Tongue (tissue), 1 donor: ENCODE measurements around the gene CHCHD6. TPM values are rescaled to one million over a fixed set of nuclear protein-coding genes. Genes with fewer than 3 reads are reported as not detected.

Experiments used
- total RNA-seq: library from RNA; depleted of rRNA; stranded (reverse); fragments of >200 nt; gene quantifications from one replicate; pipeline ENCODE4 v1.2.3, GENCODE V29; 2014

CHCHD6 gene
- total RNA-seq, 1 donor from 2014 or later: 4.8 TPM

Other genes starting within 250 kb of the CHCHD6 start
- gene ZXDC, start 228.3 kb upstream of the CHCHD6 start, total RNA-seq: 39.2 TPM
- not detected for gene UROC1, start 186.5 kb upstream of the CHCHD6 start, total RNA-seq
- gene CHST13, start 180.1 kb upstream of the CHCHD6 start, total RNA-seq: not detected
- gene C3orf22, start 145.3 kb upstream of the CHCHD6 start, total RNA-seq: not detected
- 14.6 TPM for gene TXNRD3, start 49.1 kb upstream of the CHCHD6 start, total RNA-seq